DMS 273 treated with DMSO at 0.1 percent for 48 hours (cell line): ENCODE data around the gene MC1R.
"Not testable (repeated sequence)": the region's sequence is repeated elsewhere in the genome, so short reads cannot be mapped to it uniquely, and the experiment has no call there.

ENCODE experiments used
- DNase-seq: peaks from one replicate; lab custom pipeline; 2025; lab: John Stamatoyannopoulos, UW

MC1R gene

GRCh38 chr16:89960966-89961365, 42.3 kb downstream of the MC1R start:
- DNase-seq: no peak

- DNase-seq: no peak
Measured at GRCh38 chr16:89961920-89962319, 43.3 kb downstream of the MC1R start.

DNA sequence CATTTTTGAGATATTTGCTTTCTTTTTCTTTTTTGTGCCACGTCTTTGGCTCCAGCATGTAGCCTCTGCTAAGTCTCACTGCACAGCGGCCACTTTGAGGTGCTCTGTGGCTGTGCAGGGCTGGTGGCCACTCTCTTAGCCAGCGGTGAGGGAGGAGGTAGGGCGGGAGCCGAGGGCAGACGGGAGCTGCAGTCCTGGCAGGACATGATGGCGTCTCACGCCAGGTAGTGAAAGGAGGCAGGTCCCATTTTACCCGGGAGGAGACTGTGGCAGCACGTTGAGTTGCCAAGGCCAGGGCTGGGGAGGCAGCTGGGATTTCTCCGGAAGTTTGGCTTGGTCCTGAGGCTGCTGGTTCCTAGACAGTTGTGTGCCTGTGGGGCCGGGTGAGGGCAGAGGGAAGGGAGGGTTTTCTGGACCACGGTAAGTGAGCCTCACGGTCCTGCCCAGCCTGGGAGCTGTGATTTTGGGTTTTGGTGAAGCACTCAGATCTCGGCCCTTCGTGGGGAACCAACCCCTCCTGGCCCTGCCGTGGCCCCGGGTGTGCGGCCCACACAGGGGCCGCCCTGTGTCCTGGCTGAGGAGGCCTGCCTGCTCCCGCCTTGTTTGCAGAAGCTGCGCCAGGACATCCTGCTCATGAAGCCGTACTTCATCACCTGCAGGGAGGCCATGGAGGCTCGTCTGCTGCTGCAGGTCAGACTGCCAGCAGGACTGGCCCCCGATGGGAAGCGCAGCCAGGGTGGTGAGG, 44.3 kb downstream of the MC1R start:
- no peak for DNase-seq

DNA sequence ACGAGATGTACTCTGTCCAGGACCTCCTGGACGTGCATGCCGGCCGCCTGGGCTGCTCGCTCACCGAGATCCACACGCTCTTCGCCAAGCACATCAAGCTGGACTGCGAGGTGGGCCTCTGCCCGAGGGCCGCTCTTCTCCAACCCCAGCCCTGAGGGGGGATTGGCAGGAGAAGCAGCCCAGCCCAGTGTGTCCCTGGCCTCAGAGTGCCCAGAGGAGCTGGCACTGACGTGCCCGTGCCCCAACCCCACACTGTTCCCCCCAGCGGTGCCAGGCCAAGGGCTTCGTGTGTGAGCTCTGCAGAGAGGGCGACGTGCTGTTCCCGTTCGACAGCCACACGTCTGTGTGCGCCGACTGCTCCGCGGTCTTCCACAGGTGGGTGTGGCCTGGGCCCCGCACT, 45.5 kb downstream of the MC1R start:
- DNase-seq: no peak

DNA sequence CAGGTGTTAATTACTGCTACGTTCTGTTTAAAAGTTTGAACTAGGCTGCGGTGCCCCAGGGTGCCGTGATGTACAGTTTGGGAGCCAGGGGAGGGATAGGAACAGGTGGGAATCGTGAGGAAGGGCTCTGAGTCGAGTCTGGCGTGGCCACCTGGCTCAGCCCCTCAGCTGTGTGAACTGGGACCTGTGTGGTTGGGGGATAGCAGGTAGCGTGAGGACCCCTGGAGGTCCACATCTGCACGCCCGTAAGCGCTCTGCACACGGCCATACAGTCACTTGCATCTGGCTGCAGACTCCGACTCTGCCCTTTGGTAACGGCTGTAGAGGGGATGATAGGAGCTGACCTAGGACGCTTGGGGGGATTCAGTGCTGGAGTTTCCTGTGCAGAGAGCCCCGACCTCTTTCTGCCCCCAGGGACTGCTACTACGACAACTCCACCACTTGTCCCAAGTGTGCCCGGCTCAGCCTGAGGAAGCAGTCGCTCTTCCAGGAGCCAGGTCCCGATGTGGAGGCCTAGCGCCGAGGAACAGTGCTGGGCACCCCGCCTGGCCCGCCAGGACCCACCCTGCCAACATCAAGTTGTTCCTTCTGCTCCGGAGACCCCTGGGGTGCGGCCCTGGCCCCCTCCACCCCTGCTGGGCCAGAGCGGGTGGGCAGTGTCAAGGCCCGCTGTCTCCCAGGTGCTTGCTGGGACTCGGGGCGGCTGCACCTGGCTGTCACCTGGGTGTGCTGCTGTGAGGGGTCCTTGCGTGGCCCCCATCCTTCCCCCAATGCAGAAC, 47.0 kb downstream of the MC1R start:
- no peak for DNase-seq

- DNase-seq: no peak
Measured at GRCh38 chr16:89966756-89967155, 48.1 kb downstream of the MC1R start.

DNA sequence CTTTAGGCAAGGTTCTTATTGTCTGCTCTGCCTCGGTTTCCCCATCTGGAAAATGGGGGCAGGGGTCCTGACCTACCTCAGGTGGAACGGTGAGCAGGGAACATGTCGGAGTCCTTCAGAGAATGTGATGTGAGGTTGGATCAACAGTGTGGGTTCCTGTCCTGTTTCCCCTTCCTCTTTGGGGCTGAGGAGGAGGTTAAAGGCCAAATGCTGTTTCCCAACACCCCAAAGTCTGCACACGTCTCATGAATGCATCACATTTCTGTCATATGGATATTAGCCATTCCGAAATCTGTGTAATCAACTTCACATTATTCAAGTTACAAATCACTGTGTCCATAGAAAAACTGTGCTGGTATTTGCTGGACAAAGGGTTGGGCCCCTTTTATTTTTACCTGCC, 48.8 kb downstream of the MC1R start:
- DNase-seq: not testable (repeated sequence)

DNA sequence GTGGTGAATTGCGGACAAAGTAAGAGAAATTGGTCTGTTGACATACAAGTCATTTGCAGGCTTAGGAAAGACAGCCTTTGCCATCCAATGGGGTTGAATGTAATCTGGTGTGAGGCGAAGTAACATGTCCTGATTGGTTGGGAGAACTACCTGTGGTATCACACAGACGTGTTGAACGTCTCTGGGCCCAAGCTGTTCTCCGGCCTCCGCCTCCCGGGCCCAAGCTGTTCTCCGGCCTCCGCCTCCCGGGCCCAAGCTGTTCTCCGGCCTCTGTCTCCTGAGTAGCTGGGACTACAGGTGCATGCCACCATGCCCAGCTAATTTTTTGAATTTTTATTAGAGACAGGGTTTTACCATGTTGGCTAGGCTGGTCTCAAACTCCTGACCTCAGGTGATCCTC, 49.4 kb downstream of the MC1R start:
- not testable (repeated sequence) for DNase-seq

DNA sequence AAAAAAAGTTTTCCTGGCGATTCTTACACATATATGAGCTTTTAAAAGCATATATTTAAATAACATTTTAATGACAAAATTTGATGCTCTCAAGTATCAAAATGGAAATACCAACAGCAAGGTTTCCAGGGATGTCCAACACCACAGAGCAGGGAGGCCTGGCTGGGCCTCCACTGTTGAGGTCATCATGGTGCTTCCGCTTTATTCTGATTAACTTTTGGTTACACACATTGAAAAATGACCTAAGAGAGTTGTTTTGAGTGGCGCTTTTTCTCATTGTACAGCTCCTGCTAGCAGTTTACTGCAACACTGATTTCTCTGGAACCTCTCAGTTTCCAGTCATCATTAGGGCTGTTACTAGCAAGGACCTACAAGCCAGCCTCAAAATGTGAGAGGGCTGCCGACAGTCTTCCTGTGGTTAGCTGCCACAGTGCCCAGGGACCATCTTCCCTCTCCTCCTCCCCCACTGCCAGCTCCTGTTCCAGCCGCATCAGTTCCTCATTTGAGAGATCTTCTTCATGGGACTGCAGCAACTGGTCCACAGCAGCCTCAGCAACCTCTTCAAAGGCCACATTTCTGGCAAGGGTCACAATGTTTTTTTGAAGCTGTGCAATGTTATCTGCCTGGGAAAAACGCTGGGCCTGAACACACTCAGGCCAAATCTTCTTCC, 51.2 kb downstream of the MC1R start:
- no peak for DNase-seq
